Stimulated activated CD4-positive, alpha-beta T cell treated with anti-CD3 and anti-CD28 coated beads, Interleukin-4, amount 100 ng/mL, for 48 hours (primary cell): Measurements from ENCODE around the gene TFPI.
"Not testable (repeated sequence)": the region's sequence is repeated elsewhere in the genome, so short reads cannot be mapped to it uniquely, and the experiment has no call there.

Source experiments
- DNase-seq, 2 donors: peaks; one replicate each; pipeline ENCODE4 v3.0.0-alpha.2; 2020; ENCODE audit warnings: low read depth in 2 of 2

TFPI gene

DNA sequence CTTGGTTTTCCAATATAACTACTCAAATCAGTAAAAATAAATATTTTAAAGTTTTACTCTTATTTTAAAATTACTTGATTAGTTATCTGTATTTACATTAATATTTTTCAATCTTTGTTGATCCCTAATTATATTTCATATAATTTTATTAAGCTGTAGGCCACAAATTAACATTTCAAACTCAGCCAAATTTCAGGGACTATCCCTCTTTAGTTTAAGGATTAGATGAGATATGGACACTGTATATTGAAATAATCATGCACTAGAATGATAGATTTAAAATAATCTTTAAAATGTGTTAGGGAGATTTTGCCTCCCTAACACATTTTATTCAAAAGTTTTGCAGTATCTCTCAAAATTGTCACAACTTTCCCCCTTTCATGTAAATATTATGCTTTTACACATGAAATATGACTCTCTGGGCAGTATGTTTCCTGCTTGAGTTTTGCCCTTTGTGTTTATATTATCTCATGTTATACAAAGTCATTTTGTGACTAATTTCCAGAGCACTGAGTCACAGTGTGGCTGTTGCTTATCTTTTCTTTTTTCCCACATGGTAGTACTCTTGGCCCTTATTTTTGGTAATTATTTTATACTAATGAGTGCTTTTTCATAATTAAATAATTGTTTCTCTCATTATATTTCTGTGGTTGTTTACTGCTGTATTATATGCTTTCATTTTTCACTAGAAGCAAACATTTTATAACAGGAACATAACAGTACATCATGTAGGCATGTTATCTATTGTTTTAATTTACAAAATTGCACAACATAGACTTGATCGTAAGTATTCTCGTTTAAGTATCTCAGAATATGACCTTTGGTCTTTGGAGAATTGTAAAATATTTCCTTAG, 1.2 kb downstream of the TFPI start:
- no peak for DNase-seq

DNA sequence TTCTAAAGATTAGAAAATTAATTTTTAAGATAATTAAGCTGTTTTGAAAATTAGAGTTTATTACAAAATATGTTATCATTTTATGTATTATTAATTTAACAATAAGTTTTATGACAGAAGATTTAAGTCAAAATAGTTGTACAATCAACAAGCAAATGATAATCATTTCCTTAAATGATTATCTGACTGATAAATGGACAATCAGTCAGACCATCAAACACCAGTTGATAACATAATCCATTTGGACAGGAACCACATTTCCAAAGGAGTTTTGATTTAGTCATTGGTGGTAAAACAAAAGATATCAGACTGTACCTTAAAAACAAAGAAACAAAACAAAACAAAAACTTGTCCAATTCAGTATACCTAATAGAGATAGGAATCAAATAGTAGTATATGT, 1.9 kb downstream of the TFPI start:
- no peak for DNase-seq

DNA sequence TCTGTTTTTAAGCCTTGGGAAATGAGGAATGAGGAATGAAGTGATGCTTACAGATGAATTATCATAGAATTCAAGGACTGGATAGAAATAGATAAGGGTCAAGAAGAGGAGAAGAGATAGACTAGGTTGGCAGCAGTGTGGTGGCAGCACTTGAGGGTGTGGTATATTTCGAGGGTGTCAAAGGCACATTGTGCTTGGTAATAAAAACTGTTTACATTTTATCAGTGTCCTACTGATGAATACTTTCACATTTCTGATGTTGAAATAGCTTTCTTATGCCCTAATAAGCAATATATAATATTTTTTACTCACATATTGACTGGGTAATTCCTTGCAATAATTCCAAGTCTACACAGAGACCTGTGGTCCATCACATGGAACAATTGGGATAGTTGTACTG, 3.4 kb downstream of the TFPI start:
- no peak for DNase-seq

DNA sequence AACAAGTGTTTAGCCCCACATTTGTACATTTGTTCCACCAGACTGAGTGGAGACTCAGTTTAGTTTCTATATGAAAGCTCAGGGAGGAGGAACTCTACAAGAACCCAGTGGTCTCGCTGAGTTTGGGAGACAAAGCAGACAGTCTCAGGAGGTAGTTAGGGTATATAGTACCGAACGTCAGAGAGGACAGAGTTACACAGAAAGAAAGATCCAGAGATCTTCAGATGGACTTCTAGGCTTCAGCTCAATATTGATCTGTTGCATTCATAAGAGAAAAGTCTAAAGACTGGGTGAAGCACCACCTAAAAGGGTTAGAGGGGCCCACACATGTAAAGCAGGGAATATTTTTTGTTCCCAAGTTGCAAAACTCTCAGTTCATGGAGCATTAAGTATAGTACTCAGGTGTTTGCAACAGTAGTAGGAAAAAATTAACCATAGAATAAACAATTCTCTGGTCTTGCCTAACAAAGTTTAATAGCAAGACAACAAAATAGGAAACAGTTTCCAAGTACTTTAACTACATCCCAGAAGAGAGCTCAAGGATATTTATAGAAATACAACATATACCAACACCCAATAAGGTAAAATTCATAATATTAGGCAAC, 4.2 kb downstream of the TFPI start:
- DNase-seq = no peak

DNA sequence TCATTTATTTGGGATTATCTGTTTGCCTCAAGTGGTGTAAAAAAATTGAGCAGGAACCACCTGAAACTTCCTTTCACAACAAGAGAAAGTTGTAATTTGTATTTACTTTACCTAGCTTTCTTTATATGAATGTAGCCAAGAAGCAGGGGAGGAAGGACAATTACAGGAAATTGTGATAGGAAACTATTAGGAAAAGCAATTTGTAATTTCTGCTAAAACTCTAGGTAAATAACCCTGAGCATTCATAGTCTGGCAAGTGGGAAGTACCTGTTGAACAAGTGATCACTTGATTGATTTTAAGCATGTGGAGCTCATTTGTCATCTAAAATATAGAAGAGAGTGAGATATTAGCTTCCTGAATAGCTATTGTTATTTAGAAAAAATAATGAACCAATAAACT, 5.0 kb downstream of the TFPI start:
- DNase-seq = no peak

DNA sequence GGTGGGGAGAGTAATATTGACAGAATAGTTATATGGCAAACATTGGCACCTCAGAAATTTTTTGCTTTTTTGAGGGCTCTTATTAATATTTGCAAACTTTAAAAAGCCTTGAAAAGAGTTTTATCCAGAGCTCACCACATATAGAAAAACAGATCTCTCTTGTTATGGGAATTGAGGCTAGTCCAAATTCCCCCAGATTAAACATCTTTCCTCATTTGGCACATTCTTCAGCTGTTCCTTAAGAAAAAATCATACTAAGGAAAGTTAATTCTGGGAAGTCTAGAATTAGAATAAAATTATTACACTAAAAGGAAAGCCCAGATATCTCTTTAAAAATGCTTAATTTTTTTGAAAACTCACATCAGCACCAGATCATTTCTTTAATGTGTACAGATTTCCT, 5.6 kb downstream of the TFPI start:
- no peak for DNase-seq

DNA sequence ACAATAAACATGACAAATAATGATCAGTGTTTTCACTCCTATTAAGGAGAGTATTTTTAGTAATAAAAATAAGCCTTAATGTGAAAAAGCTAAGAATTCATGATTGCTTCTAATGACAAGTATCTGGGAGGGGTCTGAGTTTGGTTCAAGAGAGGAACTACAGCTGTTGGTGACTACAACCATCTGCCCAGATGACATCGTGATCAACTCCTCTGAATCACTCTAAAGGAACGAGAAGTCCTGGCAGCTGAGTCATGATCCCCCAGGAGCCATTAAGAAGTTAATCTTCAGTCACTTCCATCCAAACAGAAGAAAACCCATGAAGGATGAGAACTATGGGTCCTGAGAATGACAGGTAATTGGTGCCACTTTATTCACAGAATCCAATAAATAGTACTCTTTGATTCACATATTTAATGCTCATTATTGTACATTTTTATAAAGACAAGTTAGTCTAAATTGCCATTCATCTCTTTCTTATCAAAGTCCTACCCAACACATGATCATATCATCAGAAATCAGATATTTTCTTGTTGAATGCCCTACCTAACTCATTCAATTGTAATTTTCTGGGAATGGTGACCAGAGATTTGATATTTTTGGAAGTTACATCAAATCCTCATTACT, 6.8 kb downstream of the TFPI start:
- no peak for DNase-seq

DNA sequence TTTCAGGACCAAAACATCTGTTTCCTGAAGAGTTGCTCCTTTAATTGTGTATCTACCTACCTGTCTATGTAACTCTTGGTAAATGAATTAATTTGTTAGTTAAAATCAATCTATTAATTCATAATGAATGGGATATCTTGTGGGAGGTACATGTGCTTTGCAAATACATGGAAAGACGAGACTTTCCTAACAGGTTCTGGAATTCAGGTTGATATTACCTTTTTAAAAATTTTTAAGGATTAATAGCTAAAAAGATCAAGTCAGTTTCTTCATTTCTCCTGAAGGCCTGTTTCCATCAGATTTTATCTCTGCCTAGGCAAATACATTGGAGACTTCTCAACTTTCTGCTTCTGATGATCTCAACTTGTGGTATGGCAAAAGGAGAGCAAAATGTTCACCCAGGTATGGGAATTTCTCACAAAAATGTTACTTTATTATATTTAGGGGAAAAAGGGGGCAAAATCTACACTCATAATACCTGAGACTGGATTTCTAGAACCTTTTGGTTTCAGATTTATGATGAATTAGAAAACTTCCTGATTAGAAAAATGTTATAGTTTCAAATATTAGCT, 7.4 kb downstream of the TFPI start:
- DNase-seq = no peak

DNA sequence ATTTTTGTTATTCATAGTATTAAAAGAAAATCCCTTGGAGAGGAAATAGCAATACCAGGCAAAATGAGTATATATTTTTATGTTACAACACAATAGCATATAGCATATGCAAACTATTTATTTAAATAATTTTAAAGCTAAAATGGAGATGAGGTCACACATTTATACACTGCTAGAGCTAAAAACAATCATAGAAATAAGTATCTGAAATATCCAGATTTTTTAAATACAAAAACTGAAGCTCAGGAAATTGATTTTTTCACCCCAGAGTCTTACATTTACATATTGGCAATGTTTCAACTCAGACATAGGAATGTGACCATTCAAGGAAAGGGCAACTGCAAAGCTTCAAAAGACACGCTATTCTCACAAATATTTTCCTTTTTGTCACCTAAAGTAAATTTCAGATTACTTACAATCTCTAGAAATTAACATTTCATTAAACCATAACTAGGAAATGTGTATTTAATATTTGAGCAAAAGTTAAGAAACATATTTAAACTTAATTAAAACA, 8.9 kb downstream of the TFPI start:
- DNase-seq = no peak

DNA sequence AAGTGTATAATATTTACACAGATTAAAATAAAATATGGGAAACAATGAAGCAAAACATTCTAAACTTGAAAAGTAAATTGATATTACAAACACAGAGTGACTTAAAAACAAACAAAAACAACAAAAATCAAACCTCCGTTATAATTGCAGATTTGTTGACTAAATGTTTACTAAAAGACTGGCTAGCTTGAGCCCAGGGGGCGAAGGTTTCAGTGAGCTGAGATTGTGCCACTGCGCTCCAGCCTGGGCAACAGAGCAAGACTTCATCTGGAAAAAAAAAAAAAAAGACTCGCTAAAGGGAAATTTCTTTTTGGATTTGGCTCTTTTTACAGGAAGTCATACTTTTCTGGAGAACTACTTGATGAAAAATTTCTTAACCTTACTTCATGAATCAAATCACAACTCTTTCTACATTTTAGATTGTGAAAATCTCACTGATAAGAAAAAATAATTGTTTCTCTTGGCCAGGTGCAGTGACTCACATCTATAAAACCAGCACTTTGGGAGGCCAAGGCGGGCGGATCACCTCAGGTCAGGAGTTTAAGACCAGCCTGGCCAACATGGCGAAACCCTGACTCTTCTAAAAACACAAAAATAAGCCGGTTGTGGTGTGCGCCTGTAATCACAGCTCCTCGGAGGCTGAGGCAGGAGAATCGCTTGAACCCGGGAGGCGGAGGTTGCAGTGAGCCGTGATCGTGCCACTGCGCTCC, 9.7 kb downstream of the TFPI start:
- no peak for DNase-seq

DNA sequence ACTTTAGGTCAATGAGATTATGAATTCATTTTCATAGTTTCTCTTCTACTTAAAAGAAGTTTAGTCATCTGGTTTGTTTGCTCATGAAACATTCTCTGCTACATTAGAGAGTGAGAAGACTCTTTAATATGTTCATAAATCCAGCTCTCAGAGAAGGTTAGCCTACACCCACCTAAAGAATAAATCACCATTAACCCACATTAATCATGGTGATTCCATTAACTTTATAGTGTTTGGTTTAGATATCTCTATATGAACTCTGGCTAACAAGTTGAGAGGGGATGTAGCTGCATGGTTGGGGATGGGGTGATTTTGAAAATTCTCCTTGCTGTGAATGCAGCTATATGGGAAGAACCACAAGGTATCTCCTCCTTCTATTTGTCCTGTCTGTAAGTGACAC, 10.7 kb downstream of the TFPI start:
- DNase-seq = no peak

DNA sequence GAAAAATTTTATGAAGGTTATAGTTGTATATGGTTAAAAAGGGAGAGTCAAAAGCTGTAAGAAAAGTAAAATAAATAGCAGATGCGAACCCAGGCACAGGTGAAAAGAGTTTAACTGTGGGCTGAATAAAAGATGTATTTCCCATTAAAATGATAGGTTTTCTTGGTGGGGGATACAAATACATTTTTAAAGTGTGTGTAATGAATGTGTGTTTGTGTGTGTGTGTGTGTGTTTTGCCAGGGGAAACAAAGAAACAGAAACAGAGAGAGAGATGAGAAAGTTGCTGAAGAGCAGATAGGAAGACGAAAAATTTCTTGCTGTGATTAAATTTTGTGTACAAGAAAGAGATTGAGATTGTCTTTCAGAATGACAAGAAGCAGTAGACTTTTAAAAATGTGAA, 12.1 kb downstream of the TFPI start:
- no peak for DNase-seq

DNA sequence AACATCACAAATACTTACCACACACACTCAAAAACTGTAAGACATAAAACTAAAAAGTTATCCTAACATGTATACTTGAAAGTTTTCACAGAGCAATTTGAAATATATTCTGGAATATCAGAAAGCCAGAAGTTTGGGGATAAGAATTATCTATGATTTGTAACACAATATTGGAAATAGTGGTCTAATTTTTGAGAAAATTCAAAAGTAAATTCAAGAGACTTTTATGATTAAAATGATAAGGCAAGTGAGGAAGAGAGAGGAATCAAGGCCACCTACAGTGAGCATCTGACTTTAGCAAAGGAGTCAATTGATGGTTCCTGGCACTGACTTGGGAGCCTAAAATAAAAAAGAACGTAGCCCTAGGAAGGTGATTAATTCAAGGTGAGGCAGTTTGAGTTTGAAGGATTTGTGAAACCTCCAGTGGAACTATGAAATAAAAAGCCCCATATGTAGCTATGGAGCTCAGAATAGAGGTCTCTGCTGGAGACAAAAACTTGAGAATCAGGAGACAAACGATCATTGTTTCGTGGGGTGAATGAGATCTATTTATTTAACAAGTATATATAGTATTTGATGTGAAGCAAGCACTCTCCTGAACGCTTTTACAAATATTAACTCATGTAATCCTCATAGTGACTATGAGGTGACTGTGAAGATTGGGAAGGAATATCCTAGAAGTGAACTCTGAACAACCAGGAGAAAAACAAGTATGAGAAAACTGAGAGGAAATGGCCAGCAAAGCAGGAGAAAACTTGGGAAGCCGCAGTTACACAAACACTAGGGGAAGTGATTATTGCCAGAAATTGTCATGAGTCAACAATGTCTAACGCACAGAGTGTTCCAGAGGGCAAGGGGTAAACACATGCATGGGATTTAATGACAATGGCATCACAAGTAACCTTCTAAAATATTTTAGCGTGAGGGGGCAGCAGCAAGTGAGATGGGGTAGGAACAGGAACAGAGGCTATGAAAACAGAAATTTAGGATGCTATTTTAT, 12.8 kb downstream of the TFPI start:
- DNase-seq = no peak

DNA sequence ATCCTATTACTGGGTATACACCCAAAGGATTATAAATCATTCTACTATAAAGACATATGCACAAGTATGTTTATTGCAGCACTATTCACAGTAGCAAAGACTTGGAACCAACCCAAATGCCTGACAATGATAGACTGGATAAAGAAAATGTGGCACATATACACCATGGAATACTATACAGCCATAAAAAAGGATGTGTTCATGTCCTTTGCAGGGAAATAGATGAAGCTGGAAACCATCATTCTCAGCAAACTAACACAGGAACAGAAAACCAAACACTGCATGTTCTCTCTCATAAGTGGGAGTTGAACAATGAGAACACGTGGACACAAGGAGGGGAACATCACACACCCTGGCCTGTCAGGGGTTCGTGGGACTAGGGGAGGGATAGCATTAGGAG, 16.0 kb downstream of the TFPI start:
- DNase-seq = not testable (repeated sequence)

DNA sequence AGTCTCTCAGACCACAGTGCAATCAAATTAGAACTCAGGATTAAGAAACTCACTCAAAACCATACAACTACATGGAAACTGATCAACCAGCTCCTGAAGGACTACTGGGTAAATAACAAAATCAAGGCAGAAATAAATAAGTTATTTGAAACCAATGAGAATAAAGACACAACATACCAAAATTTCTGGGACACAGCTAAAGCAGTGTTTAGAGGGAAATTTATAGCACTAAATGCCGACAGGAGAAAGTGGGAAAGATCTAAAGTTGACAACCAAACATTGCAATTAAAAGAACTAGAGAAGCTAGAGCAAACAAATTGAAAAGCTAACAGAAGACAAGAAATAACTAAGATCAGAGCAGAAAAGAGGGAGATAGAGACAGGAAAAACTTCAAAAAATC, 18.9 kb downstream of the TFPI start:
- not testable (repeated sequence) for DNase-seq

DNA sequence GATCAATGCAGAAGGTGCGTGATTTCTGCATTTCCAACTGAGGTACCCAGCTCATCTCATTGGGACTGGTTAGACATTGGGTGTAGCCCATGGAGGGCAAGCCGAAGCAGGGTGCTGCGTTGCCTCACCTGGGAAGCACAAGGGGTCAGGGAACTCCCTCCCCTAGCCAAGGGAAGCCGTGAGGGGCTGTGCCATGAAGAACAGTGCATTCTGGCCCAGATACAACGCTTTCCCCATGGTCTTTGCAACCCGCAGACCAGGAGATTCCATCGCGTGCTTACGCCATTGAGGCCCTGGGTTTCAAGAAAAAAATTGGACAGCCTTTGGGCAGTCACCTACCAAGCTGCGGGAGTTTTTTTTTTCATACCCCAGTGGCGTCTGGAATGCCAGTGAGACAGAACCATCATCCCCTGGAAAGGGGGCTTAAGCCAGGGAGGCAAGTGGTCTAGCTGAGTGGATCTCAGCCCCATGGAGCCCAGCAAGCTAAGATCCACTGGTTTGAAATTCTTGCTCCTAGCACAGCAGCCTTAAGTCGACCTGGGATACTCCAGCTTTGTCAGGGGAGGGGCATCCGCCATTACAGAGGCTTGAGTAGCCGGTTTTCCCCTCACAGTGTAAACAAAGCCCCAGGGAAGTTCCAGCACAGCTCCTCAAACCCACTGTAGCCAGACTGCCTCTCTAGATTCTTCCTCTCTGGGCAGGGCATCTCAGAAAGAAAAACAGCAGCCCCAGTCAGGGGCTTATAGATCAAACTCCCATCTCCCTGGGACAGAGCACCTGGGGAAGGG, 21.7 kb downstream of the TFPI start:
- DNase-seq = no peak

DNA sequence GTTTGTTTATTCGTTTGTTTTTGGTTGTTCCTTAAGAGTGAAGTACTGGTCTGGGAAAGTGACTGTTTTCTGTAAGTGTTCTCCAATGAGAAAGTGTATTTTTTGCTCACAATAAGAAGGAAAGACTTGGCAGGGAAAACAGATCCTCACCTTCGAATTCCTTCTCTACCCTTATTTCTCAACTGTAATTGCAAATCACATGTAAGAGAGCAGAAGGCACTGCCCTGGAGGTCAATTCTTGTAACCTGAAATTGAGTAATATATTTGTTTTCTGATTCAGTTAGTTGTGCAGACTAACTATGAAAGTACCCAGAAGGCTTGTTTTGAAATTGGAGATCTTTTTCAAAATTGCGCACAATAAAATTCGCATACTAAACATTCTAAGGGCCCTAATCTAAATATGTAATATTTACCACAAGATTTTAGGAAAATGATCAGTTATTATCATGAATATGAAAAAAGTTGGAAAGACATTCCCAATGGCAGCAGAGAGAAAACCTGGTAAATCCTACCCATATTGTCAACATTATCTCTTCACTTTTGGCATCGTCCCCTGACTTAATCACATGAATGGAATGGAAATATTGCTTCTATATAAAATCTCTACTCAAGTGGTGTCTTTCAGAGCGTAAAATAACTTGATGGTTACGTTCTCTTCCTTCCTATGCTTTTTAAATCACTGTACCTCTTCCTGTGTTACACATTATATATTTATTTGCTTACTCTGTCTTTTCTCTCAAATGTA, 24.1 kb downstream of the TFPI start:
- DNase-seq = no peak

DNA sequence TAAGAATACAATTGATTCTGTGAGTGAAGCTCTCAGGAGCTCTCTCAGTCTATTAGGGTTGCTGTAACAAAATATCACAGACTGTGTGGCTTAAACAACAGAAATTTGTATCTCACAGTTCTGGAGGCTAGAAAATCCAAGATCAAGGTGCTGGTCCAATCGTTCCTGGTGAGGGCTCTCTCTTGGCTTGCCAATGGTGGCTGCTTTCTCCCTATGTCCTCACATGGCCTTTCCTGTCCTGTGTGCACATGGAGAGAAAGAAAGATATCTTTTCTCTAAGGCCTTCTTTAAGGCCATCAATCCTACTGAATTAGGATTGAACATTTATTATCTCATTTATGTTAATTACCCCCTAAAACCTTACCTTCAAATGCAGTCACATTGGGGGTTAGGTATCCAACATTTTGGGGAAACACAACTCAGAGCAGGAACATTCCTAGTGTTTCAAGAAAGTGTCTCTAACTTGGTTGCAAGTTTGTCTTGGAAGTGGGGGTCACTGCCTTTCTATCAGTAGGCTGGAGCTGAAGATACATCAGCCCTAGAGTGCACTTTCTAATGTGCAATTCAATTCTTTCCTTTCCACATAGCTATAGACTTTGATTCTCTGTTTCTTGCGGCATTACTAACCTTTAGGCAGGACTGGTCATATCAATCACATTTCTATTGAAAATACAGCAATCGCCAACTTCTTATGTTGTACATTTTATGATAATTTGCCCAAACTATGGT, 24.8 kb downstream of the TFPI start:
- no peak for DNase-seq
